HG03521 (cell line): Measurements from ENCODE around the gene SDK1.
"Not testable (repeated sequence)": the region's sequence is repeated elsewhere in the genome, so short reads cannot be mapped to it uniquely, and the experiment has no call there.

Experiments
- ATAC-seq: cut with Tn5 transposase; IDR thresholded peaks from one replicate; pipeline ENCODE4 v1.9.1; 2021; ENCODE audit warnings: mild to moderate bottlenecking, moderate library complexity; ENCODE audit not compliant: unreplicated experiment

The SDK1 gene

GRCh38 chr7:4245135-4245865, 944.2 kb downstream of the SDK1 start:
- ATAC-seq: no peak

DNA sequence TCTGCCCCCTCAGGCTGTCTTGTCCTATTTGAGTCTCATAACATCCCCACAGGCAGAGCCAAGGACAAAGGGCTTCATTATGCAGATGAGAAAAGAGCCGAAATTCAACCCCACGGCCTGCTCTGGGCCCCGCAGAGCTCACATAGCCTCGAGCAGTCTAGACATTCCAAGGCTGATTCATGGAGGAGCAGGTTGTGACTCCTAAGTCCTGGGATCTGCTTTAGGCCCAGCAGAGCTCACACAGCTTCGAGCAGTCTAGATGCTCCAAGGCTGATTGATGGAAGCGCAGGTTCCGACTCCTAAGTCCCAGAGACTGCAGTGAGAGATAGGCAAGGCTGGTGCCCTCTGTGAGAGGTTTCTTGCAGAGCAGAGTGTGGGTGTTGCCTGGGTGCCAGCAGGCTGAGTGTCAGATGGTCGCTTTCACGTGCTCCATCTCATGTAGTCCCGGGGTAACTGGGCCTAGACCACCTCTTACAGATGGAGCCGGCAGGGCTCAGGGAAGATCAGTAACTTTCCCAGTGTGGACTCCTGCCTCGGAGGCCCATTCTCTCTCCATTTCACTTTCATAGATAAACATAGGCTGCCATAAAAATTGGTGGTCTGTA, 944.9 kb downstream of the SDK1 start:
- ATAC-seq: no peak

DNA sequence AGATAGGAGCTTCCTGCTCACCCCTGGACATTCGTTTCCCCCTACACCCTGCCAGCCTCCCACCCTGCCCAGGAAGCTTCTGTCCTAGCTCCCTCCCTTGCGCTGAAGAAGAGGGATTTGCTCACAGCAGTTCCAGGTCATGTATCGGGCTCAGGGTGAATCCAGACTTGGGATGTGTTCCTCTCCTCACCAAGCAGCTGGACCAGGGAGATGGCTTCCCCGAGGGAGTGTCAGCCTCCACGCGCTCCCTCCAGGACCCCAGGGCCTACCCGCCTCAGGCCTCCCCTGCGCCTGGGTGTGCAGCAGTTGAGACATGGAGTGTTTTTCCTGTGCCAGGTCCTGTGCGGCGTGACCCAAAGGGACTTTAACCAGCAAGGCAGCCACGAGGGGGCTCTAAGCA, 945.5 kb downstream of the SDK1 start:
- ATAC-seq: no peak

DNA sequence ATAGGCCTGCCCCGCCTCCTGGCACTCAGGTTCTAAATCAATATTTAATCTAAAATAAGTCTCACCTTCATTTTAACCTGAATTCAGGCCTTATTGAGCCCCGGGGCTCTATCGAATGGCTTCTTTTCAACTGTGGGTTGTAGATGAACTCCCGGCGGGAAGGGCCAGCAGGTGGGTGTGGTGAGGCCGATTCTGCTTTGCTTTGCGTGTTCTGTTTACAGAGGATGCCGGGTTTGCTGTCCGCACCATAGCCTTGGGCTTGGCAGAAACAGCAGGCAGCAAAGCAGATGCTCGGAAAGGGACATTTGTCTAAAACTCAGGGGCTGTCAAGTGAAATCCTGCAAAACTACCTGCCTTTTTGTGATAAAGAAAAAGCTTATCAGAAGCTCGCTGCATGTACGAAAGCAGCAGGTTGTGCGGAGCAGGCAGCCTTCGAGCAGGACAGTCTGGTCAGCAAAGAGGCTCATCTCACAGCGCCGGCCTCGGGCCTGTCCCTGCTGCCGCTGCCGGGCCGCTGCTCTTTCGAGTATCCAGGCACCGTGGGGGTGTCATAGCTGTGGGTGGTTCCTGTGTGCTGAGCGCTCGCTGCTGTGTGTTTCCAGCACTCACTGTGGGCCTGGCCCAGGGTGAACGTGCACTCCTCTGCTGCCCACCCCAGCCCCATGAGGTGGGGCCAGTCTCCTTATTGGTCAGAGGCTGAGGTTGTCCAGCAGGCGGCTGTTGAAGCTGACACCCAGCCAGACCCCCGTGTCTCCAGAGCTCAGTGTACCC, 946.2 kb downstream of the SDK1 start:
- no peak for ATAC-seq

- no peak for ATAC-seq
These were observed 947.2 kb downstream of the SDK1 start for GRCh38 chr7:4248295-4248694.

DNA sequence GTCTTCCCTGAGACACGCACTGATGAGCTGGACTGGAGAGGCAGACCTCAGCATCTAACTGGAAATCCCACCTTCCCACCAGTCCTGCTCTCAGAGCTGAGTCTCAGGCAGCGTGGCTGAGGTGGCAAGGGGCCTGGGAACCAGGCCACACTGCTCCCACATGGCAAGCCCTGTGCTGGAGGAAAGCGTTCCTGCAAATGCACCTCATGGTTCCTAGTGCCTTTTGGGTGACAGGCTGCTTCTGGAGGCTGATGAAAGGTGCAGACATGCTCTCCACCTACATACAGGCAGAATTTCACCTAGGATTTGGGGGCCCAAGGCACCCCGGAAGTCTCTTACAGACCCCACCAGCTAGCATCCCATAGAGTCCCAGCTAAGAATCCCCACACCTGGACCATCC, 948.2 kb downstream of the SDK1 start:
- no peak for ATAC-seq

- no peak for ATAC-seq
These were observed 954.3 kb downstream of the SDK1 start for GRCh38 chr7:4255336-4255735.

DNA sequence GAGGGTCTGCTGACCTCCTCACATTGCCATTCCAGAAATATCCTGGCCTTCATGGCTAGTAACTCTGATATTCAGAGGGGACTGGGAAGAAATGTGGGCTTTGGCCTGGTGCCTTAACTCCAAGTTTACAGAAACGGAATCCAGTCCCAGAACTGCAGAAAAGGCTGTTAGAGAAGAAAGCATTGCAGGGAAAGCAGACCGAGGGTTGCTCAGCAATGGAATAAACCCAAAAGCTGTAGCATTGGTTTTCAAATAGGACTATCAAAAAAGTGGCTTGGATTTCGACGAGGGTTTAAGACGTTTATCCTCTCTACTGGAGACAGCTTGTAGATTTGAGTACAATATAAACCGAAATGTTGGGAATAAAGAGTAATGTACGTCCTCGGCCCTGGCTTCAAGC, 955.2 kb downstream of the SDK1 start:
- ATAC-seq: no peak

DNA sequence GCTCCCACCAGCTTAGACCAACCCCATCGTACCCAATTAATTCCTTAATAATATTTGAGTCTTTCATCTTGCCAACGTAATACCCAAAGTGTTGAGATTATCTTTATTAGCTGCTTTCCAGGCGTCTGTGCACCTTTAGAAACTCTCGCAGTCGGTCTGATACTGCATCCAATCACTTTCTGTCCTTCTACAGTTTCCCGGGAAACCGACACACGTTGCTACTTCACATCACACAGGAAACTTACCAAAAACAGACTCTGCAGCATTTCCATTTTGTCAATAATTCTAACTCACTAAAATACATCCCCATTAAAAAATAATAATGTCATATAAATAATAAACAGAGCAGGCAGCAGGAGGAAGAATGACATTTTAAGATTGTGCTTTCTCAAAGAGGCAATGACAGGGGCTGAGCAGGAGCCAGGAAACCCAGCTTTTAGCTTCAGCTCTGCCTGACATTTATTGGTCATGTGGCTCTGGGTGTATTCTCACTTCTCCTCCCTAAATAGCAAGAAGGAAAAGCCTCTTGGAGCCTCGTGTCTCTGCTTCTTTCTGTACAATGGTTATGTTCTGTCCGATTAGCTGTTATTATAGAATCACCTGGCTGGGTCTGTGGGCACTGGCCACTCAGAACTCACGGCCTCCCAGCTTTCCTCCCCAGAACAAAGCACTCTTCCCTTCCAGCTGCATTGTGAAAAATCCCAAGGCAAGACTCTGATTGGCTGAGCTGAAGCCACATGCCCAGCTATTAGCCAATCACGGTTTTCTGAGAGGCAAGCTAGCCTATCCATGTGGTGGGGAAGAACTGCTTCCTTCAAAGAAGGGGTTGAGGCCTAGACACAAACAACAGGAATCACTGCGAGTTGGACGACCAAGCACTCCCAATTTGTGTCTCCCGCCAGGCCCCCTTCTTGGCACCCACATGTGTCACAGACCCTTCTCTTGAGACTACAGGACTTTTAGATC, 956.4 kb downstream of the SDK1 start:
- ATAC-seq: no peak

DNA sequence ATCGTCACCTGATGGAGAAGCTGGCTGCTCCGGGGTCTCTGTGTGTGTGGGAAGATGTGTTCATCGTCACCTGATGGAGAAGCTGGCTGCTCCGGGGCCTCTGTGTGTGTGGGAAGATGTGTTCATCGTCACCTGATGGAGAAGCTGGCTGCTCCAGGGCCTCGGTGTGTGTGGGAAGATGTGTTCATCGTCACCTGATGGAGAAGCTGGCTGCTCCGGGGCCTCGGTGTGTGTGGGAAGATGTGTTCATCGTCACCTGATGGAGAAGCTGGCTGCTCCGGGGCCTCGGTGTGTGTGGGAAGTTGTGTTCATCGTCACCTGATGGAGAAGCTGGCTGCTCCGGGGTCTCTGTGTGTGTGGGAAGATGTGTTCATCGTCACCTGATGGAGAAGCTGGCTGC, 959.1 kb downstream of the SDK1 start:
- ATAC-seq: not testable (repeated sequence)

GRCh38 chr7:4260867-4261600, 960.0 kb downstream of the SDK1 start:
- no peak for ATAC-seq

GRCh38 chr7:4261601-4261960, 960.5 kb downstream of the SDK1 start:
- no peak for ATAC-seq

GRCh38 chr7:4264206-4264605, 963.2 kb downstream of the SDK1 start:
- ATAC-seq: not testable (repeated sequence)

DNA sequence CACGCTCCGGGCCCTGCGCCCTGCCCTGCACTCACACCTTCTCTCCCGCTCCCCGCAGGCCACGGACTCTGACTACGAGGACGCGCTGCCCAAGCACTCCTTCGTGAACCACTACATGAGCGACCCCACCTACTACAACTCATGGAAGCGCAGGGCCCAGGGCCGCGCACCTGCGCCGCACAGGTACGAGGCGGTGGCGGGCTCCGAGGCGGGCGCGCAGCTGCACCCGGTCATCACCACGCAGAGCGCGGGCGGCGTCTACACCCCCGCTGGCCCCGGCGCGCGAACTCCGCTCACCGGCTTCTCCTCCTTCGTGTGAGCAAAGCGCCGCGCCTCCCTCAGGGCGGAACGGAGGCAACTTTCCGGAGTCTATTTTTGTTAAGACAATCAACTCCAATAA, 964.0 kb downstream of the SDK1 start:
- no peak for ATAC-seq

GRCh38 chr7:4265676-4266075, 964.6 kb downstream of the SDK1 start:
- ATAC-seq: no peak

DNA sequence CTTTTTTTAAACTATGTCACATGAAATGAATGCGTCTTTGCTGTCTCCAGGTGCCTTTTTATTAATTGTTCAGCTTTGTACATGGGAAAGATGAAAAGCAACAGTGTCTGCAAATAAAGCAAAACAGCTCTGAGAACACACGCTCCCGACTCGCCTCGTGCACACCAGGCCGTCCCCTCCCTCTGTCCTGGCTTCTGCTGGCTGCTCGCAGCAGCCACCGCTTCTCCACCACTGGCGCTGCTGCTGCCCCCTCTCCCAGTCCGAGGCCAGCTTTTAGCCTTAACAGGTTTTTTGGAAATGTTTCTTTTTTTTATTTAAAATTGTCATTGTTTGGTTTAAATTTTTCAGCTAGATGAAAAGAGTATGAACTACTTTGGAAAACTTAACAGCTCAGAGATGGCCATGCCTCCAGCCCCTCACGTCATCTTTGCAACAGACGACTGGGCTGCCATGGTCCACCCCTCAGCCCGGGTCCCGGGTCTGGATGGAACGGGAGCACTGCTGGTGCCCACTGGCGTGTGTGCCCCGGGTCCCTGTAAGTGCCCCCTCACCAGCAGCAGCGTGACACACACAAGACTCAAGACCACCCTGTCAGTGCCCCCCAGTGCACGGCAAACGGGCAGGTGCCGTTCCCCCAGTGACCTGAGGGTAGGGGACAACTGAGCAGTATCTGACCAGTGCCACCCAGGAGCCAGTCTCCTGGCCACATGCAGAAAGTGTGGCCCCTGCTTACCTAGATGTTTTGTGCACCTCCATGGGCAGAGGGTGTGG, 965.4 kb downstream of the SDK1 start:
- no peak for ATAC-seq

GRCh38 chr7:4267341-4268039, 966.4 kb downstream of the SDK1 start:
- no peak for ATAC-seq

DNA sequence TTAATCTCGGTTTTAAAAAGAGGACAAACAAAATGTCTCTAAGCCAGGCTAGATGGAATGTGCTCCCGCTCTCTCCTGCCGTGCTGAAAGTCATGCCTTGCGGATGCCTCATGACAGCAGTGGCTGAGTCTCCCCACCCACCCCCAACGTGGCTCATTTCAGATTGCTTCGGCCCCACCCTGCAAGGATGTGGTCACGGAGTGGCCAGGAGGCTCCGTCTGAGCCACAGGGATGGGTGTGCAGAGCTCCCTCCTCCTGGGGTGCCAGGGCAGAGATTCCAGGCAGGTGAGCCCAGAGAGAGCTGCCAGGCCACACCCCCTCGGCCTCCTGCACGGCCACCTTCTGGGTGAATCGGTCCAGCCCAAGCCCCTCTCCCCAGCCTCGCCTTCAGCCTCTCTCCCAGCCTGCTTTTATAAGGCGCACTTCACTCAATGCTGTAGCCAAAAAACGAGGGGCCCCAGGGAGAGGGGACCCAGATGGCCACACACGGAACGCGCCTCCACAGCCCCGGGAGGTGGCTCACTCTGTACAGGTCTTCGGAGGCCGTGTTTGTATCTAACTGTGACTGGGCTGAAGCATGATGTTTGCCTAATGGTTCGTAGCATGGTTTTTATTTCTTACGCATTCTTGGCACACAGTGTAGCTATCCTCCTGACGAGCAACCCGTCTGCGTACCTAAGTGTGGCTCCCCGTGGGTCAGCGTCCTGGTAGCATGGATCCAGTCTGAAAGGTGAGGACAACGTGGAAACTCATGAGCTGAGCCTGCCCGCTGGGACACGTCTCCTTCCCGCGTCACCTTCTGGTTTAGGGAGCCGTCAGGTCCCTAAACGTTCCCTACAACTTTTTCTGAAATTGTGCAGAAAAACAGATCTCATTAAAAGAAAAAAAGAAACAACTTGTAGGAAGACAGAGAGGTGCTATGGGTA, 967.3 kb downstream of the SDK1 start:
- ATAC-seq: no peak
